SU-DHL-6 (cell line): ENCODE measurements around the gene CUBN.

Source experiments
- CTCF ChIP-seq: fragments of 200-600 bp; sonication (generic); IDR thresholded peaks from one replicate; pipeline ENCODE4 v1.5.1; 2017; ENCODE audit warnings: antibody characterized with exemption, mild to moderate bottlenecking, low read length, moderate library complexity; ENCODE audit not compliant: insufficient read depth, poor library complexity, severe bottlenecking
- EZH2phosphoT487 ChIP-seq: fragments of 200-600 bp; sonication (generic), shearing (Covaris generic); conservative IDR thresholded peaks from 2 replicates; pipeline ENCODE4 v1.6.1; 2018; ENCODE audit warnings: mild to moderate bottlenecking, antibody characterized with exemption, low read length, moderate library complexity, mixed read lengths

GRCh38 chr10:16938952-16939351 lies 190.7 kb downstream of the CUBN start:
- no peak for TF ChIP-seq CTCF
- no peak for TF ChIP-seq EZH2phosphoT487
